ENCODE data around the gene ZNF438. TPM values are rescaled to one million over a fixed set of nuclear protein-coding genes. Genes with fewer than 3 reads are reported as not detected.

The ZNF438 gene
- total and polyA plus RNA-seq, 4 donors = 7.8 to 19.2 (median 10.2) TPM

DNA sequence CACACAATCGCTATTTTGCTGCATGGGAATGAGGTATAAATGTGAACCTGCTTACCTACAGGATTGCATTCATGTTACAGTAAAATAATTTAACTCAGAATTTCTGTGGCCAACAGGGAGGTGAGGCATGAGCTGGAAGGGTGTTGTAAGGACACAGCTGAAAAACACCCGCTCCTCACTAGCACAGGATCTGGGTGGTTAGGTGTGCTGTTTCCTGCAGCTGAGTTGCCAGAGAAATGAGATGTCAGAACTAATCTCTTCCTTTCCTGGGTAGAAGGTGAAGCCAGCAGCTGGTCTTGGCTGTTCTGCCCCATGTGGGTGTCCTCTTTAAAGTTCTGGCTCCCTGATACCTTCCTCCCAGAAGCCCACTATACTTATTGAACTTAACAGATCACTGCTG, 39.0 kb upstream of the ZNF438 start:
- H3K4me1 ChIP-seq (ENCODE audit: control insufficient read depth in 5 of 5, insufficient read depth in 5 of 5, low read length in 5 of 5) = peaks cover 0 to 23% (median 12%) of the 10 kb centered on the region in 5 donors
- no peak overlapping the region for H3K27ac ChIP-seq (ENCODE audit: low read depth in 1 of 2, low read length in 1 of 2)
- TF ChIP-seq, protein P1, sequence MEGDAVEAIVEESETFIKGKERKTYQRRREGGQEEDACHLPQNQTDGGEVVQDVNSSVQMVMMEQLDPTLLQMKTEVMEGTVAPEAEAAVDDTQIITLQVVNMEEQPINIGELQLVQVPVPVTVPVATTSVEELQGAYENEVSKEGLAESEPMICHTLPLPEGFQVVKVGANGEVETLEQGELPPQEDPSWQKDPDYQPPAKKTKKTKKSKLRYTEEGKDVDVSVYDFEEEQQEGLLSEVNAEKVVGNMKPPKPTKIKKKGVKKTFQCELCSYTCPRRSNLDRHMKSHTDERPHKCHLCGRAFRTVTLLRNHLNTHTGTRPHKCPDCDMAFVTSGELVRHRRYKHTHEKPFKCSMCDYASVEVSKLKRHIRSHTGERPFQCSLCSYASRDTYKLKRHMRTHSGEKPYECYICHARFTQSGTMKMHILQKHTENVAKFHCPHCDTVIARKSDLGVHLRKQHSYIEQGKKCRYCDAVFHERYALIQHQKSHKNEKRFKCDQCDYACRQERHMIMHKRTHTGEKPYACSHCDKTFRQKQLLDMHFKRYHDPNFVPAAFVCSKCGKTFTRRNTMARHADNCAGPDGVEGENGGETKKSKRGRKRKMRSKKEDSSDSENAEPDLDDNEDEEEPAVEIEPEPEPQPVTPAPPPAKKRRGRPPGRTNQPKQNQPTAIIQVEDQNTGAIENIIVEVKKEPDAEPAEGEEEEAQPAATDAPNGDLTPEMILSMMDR (IDR thresholded peaks at IDR 0.05; ENCODE audit: control extremely low read depth, extremely low read depth) = no peak
- WGBS, 2 donors = 76 to 80% methylated on average over 2 of the region's 2 CpGs
- no peaks in the 10 kb centered on the region for H3K36me3 ChIP-seq (ENCODE audit: control insufficient read depth in 4 of 4, insufficient read depth in 4 of 4, low read length in 4 of 4)
- no peaks in the 10 kb centered on the region for H3K27me3 ChIP-seq (ENCODE audit: control insufficient read depth in 3 of 3, insufficient read depth in 3 of 3, low read length in 2 of 3)
- ATAC-seq (ENCODE audit: insufficient read depth, low FRiP score) (no peak), DNase-seq (no peak)
- no peaks in the 10 kb centered on the region for H3K9me3 ChIP-seq (ENCODE audit: control insufficient read depth in 4 of 4, insufficient read depth in 3 of 4, low read length in 3 of 4)
- no peak overlapping the region for H3K4me3 ChIP-seq
- H3K9ac ChIP-seq (ENCODE audit: insufficient read depth in 1 of 2, low read length in 2 of 2) = no peak overlapping the region

DNA sequence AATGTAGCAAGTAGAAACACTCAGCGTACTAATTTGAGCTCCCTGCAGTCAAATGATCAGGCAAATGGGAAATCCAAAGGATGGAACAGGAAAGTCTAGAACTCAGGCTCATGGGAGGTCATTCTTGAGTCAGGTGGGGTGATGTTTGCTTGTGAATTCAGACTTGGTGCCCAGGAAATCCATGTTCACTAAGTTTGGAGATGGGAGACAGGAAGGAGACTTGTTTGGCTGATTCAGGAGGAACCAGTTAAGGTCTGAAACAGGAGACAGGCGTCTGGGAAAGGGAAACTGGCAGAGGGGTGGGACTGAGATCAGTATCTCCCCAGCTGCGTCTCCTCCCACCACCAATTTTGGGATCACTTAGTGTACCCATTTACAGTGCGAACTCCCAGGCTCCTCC, 38.4 kb upstream of the ZNF438 start:
- no peak overlapping the region for H3K27ac ChIP-seq (ENCODE audit: low read depth in 1 of 2, low read length in 1 of 2)

DNA sequence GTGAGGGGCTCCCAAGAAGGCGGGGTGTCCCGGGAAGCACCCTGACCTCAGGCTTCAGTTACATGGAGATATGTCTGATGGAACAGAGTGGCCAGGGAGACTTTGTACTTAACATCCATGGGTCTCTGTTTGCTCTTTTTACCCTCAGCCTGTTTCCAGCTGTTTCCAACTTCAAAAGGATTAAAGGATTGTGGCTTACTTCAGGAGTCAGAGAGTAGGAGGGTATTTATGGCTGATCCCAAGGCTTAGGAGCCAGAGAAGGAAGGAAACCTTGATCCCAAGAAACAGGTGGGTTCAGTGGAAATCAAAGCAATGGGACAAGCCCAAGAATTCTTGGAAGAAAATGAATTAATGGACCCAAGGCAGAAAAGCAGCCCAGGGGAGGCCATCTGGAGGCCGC, 37.7 kb upstream of the ZNF438 start:
- no peaks in the 10 kb centered on the region for H3K9me3 ChIP-seq (ENCODE audit: control insufficient read depth in 4 of 4, insufficient read depth in 3 of 4, low read length in 3 of 4)
- DNase-seq = no peak
- no peak overlapping the region for H3K9ac ChIP-seq (ENCODE audit: insufficient read depth in 1 of 2, low read length in 2 of 2)
- ATAC-seq (ENCODE audit: insufficient read depth, low FRiP score) = no peak
- H3K36me3 ChIP-seq (ENCODE audit: control insufficient read depth in 4 of 4, insufficient read depth in 4 of 4, low read length in 4 of 4) = no peaks in the 10 kb centered on the region
- H3K27me3 ChIP-seq (ENCODE audit: control insufficient read depth in 3 of 3, insufficient read depth in 3 of 3, low read length in 2 of 3) = no peaks in the 10 kb centered on the region
- peaks cover 0 to 10% (median 6%) of the 10 kb centered on the region in 5 donors for H3K4me1 ChIP-seq (ENCODE audit: control insufficient read depth in 5 of 5, insufficient read depth in 5 of 5, low read length in 5 of 5)
- H3K4me3 ChIP-seq = no peak overlapping the region
- TF ChIP-seq, protein P1 (IDR thresholded peaks at IDR 0.05; ENCODE audit: control extremely low read depth, extremely low read depth) = no peak
- WGBS, 2 donors = 96 to 100% methylated on average over 3 of the region's 3 CpGs
- H3K27ac ChIP-seq (ENCODE audit: low read depth in 1 of 2, low read length in 1 of 2) = no peak overlapping the region

More for the DNA sequence above, 38.4 kb upstream of the ZNF438 start:
- Histone ChIP-seq H3K9me3 (ENCODE audit: control insufficient read depth in 4 of 4, insufficient read depth in 3 of 4, low read length in 3 of 4) (no peaks in the 10 kb centered on the region), H3K4me1 (ENCODE audit: control insufficient read depth in 5 of 5, insufficient read depth in 5 of 5, low read length in 5 of 5) (peaks cover 0 to 16% (median 6%) of the 10 kb centered on the region in 5 donors), H3K36me3 (ENCODE audit: control insufficient read depth in 4 of 4, insufficient read depth in 4 of 4, low read length in 4 of 4) (no peaks in the 10 kb centered on the region), H3K4me3 (no peak overlapping the region), H3K9ac (ENCODE audit: insufficient read depth in 1 of 2, low read length in 2 of 2) (no peak overlapping the region), H3K27me3 (ENCODE audit: control insufficient read depth in 3 of 3, insufficient read depth in 3 of 3, low read length in 2 of 3) (no peaks in the 10 kb centered on the region)
- DNase-seq = no peak
- TF ChIP-seq, protein P1 (IDR thresholded peaks at IDR 0.05; ENCODE audit: control extremely low read depth, extremely low read depth) = no peak
- ATAC-seq (ENCODE audit: insufficient read depth, low FRiP score) = no peak
- WGBS, 2 donors = 42 to 43% methylated on average over 4 of the region's 4 CpGs

DNA sequence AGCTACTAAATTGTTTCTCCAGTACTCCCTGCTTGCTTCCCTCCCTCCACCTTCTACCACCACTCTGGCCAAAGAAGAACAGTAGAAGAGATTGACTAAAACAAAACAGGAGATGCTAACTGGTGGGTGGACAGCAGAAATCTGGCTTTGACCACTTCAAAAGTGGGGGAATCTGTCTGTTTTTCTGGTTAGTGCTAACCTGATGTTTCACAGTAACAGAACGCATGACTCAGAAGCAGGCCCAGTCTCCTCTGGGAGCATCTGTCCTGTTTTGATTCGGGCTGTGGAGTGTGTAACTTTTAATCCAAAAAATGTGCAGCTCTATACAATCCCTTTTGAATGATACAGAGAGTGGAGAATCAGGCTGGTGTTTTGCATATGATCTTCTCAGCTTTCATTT, 32.7 kb upstream of the ZNF438 start:
- TF ChIP-seq, protein P1 (IDR thresholded peaks at IDR 0.05; ENCODE audit: control extremely low read depth, extremely low read depth) = no peak
- 62 to 73% methylated on average over 2 of the region's 2 CpGs for WGBS, 2 donors
- Histone ChIP-seq H3K27me3 (ENCODE audit: control insufficient read depth in 3 of 3, insufficient read depth in 3 of 3, low read length in 2 of 3) (no peaks in the 10 kb centered on the region), H3K9me3 (ENCODE audit: control insufficient read depth in 4 of 4, insufficient read depth in 3 of 4, low read length in 3 of 4) (peaks cover 0 to 2% (median 0%) of the 10 kb centered on the region in 4 donors), H3K9ac (ENCODE audit: insufficient read depth in 1 of 2, low read length in 2 of 2) (peak overlapping the region in 1 of 2 donors; percentile 17), H3K4me1 (ENCODE audit: control insufficient read depth in 5 of 5, insufficient read depth in 5 of 5, low read length in 5 of 5) (peaks cover 0 to 6% (median 0%) of the 10 kb centered on the region in 5 donors), H3K27ac (ENCODE audit: low read depth in 1 of 2, low read length in 1 of 2) (peak overlapping the region in 1 of 2 donors; percentile 30), H3K36me3 (ENCODE audit: control insufficient read depth in 4 of 4, insufficient read depth in 4 of 4, low read length in 4 of 4) (no peaks in the 10 kb centered on the region), H3K4me3 (no peak overlapping the region)
- DNase-seq (peak in 1 of 3 donors; percentile 27), ATAC-seq (ENCODE audit: insufficient read depth, low FRiP score) (no peak)

Measured in lung (tissue), 12 donors.